ENCODE measurements around the gene STAU1.

Gene STAU1

GRCh38 chr20:49231471-49231870 lies 43.3 kb upstream of the STAU1 start:
- no peak overlapping the region for H3K4me3 ChIP-seq
- intact Hi-C loops (cut with DNase I; ENCODE audit: low total_unique reads) = no loop called here
- H3K27ac ChIP-seq = no peak overlapping the region
- H3K9me3 ChIP-seq = no peaks in the 10 kb centered on the region
- TF ChIP-seq CTCF (IDR thresholded peaks at IDR 0.05) = no peak
- DNase-seq = no peak
- no peaks in the 10 kb centered on the region for H3K27me3 ChIP-seq
- H3K36me3 ChIP-seq = peaks cover 75 to 98% (median 83%) of the 10 kb centered on the region in 3 donors
- no peaks in the 10 kb centered on the region for H3K4me1 ChIP-seq

GRCh38 chr20:49230561-49231133 lies 42.5 kb upstream of the STAU1 start:
- peak in 1 of 2 donors; percentile 70 for DNase-seq
- Histone ChIP-seq H3K9me3 (no peaks in the 10 kb centered on the region), H3K27ac (no peak overlapping the region), H3K27me3 (no peaks in the 10 kb centered on the region), H3K4me3 (no peak overlapping the region), H3K4me1 (no peaks in the 10 kb centered on the region), H3K36me3 (peaks cover 77 to 98% (median 84%) of the 10 kb centered on the region in 3 donors)
- TF ChIP-seq CTCF (IDR thresholded peaks at IDR 0.05) = no peak
- intact Hi-C loops (cut with DNase I; ENCODE audit: low total_unique reads) = no loop called here

GRCh38 chr20:49230021-49230420 lies 41.9 kb upstream of the STAU1 start:
- Histone ChIP-seq H3K9me3 (no peaks in the 10 kb centered on the region), H3K27ac (no peak overlapping the region), H3K27me3 (no peaks in the 10 kb centered on the region), H3K36me3 (peaks cover 74 to 98% (median 87%) of the 10 kb centered on the region in 3 donors), H3K4me1 (no peaks in the 10 kb centered on the region), H3K4me3 (no peak overlapping the region)
- intact Hi-C loops (cut with DNase I; ENCODE audit: low total_unique reads) = no loop called here
- no peak for TF ChIP-seq CTCF (IDR thresholded peaks at IDR 0.05)
- no peak for DNase-seq

- no peak overlapping the region for H3K27ac ChIP-seq
- no peaks in the 10 kb centered on the region for H3K9me3 ChIP-seq
- TF ChIP-seq CTCF (IDR thresholded peaks at IDR 0.05) = no peak
- no peaks in the 10 kb centered on the region for H3K4me1 ChIP-seq
- intact Hi-C loops (cut with DNase I; ENCODE audit: low total_unique reads) = no loop called here
- H3K27me3 ChIP-seq = no peaks in the 10 kb centered on the region
- DNase-seq = no peak
- H3K4me3 ChIP-seq = no peak overlapping the region
- H3K36me3 ChIP-seq = peaks cover 74 to 98% (median 87%) of the 10 kb centered on the region in 3 donors
Observed at GRCh38 chr20:49229381-49229780, 41.2 kb upstream of the STAU1 start.

- intact Hi-C loops (cut with DNase I; ENCODE audit: low total_unique reads) = no loop called here
Observed at GRCh38 chr20:49228676-49229075, 40.5 kb upstream of the STAU1 start.

More at GRCh38 chr20:49228676-49229075, 40.5 kb upstream of the STAU1 start:
- no peak for TF ChIP-seq CTCF (IDR thresholded peaks at IDR 0.05)
- Histone ChIP-seq H3K36me3 (peaks cover 74 to 98% (median 87%) of the 10 kb centered on the region in 3 donors), H3K27ac (no peak overlapping the region), H3K27me3 (no peaks in the 10 kb centered on the region), H3K4me1 (no peaks in the 10 kb centered on the region), H3K4me3 (no peak overlapping the region), H3K9me3 (no peaks in the 10 kb centered on the region)
- DNase-seq = no peak

All from tibial artery (tissue), 4 donors.